ENCODE data around the gene ATP6V1B1. TPM values are rescaled to one million over a fixed set of nuclear protein-coding genes. Genes with fewer than 3 reads are reported as not detected.

The ATP6V1B1 gene
- total and polyA plus RNA-seq, 2 of the 13 experiments (the other 11 are each of a cell fraction or from before 2014, with no cell fraction given) = 0.58 to 1.6 TPM

GRCh38 chr2:70937866-70938585, 2.3 kb downstream of the ATP6V1B1 start (continued):
- no peak for TF ChIP-seq SRSF9 (IDR thresholded peaks at IDR 0.05; ENCODE audit: borderline replicate concordance, insufficient read depth, low read depth, low read length, poor library complexity, severe bottlenecking)
- TF ChIP-seq ZNF703 (CRISPR knock-in tag; IDR thresholded peaks at IDR 0.05; ENCODE audit: borderline replicate concordance) = no peak
- TF ChIP-seq SMC3 (IDR thresholded peaks at IDR 0.05; ENCODE audit: low read length) = no peak
- no peak for TF ChIP-seq ZNF891 (CRISPR knock-in tag; IDR thresholded peaks at IDR 0.05)
- no peak; the same call in 1 of the 2 replicates for TF ChIP-seq PHF8 (CRISPR knock-in tag; IDR thresholded peaks at IDR 0.05)
- TF ChIP-seq TEAD3 (CRISPR knock-in tag; optimal IDR thresholded peaks at IDR 0.05; ENCODE audit: borderline replicate concordance) = no peak
- no peak for TF ChIP-seq MBD4 (IDR thresholded peaks at IDR 0.05; ENCODE audit: borderline replicate concordance, low read length)
- no peak; the same call in 1 of the 2 replicates for TF ChIP-seq NFKB2 (CRISPR knock-in tag; IDR thresholded peaks at IDR 0.05; ENCODE audit: borderline replicate concordance)
- no peak for TF ChIP-seq MAFK (conservative IDR thresholded peaks at IDR 0.05 in 1 of 2, IDR thresholded peaks at IDR 0.05 in 1 of 2; ENCODE audit: low read length in 2 of 2)
- no peak for TF ChIP-seq MAF1 (CRISPR knock-in tag; IDR thresholded peaks at IDR 0.05; ENCODE audit: borderline replicate concordance)
- TF ChIP-seq ADNP (CRISPR knock-in tag; IDR thresholded peaks at IDR 0.05) = no peak
- TF ChIP-seq, protein P1, sequence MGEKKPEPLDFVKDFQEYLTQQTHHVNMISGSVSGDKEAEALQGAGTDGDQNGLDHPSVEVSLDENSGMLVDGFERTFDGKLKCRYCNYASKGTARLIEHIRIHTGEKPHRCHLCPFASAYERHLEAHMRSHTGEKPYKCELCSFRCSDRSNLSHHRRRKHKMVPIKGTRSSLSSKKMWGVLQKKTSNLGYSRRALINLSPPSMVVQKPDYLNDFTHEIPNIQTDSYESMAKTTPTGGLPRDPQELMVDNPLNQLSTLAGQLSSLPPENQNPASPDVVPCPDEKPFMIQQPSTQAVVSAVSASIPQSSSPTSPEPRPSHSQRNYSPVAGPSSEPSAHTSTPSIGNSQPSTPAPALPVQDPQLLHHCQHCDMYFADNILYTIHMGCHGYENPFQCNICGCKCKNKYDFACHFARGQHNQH (CRISPR knock-in tag; IDR thresholded peaks at IDR 0.05) = no peak
- TF ChIP-seq ZNF407 (CRISPR knock-in tag; IDR thresholded peaks at IDR 0.05; ENCODE audit: not compliant biosample characterization) = no peak
- no peak for TF ChIP-seq NFATC3 (CRISPR knock-in tag; IDR thresholded peaks at IDR 0.05)
- TF ChIP-seq ZFP1 (CRISPR knock-in tag; IDR thresholded peaks at IDR 0.05) = no peak
- TF ChIP-seq ZNF768 (CRISPR knock-in tag; IDR thresholded peaks at IDR 0.05) = no peak
- TF ChIP-seq, protein P2, sequence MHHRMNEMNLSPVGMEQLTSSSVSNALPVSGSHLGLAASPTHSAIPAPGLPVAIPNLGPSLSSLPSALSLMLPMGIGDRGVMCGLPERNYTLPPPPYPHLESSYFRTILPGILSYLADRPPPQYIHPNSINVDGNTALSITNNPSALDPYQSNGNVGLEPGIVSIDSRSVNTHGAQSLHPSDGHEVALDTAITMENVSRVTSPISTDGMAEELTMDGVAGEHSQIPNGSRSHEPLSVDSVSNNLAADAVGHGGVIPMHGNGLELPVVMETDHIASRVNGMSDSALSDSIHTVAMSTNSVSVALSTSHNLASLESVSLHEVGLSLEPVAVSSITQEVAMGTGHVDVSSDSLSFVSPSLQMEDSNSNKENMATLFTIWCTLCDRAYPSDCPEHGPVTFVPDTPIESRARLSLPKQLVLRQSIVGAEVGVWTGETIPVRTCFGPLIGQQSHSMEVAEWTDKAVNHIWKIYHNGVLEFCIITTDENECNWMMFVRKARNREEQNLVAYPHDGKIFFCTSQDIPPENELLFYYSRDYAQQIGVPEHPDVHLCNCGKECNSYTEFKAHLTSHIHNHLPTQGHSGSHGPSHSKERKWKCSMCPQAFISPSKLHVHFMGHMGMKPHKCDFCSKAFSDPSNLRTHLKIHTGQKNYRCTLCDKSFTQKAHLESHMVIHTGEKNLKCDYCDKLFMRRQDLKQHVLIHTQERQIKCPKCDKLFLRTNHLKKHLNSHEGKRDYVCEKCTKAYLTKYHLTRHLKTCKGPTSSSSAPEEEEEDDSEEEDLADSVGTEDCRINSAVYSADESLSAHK (CRISPR knock-in tag; IDR thresholded peaks at IDR 0.05; ENCODE audit: borderline replicate concordance) = no peak
- TF ChIP-seq POLR2AphosphoS5 (IDR thresholded peaks at IDR 0.05; ENCODE audit: low read depth, low read length) = no peak
- no peak for TF ChIP-seq SNAI1 (CRISPR knock-in tag; IDR thresholded peaks at IDR 0.05; ENCODE audit: borderline replicate concordance)

Measured in HepG2 (cell line).